Mesenchymal stem cell (in vitro differentiated cells and primary cell): ENCODE measurements around the gene PYGB.

Source experiments
- DNase-seq: peaks from one replicate; pipeline ENCODE4 v3.0.0-alpha.2; 2013
- H2AFZ ChIP-seq: one replicate; pipeline ENCODE4 v1.6.1; 2013; ENCODE audit warnings: low read depth, mild to moderate bottlenecking, control low read depth, inconsistent platforms, low read length, moderate library complexity
- H2AK5ac ChIP-seq: 2 replicates; pipeline ENCODE4 v1.6.1; 2013; ENCODE audit warnings: low read length, moderate library complexity, mild to moderate bottlenecking, inconsistent platforms; ENCODE audit not compliant: severe bottlenecking
- H2BK120ac ChIP-seq: one replicate; pipeline ENCODE4 v1.6.1; 2013; ENCODE audit warnings: low read depth, mild to moderate bottlenecking, inconsistent platforms, low read length, moderate library complexity
- H2BK12ac ChIP-seq, 2 experiments: one replicate each; pipeline ENCODE4 v1.6.1; 2013; ENCODE audit warnings: inconsistent platforms in 2 of 2, low read length in 2 of 2, mild to moderate bottlenecking in 2 of 2, moderate library complexity in 2 of 2, control low read depth in 1 of 2
- H2BK15ac ChIP-seq: one replicate; pipeline ENCODE4 v1.6.1; 2013; ENCODE audit warnings: mild to moderate bottlenecking, low read depth, inconsistent platforms; ENCODE audit not compliant: poor library complexity, severe bottlenecking
- H2BK5ac ChIP-seq: 2 replicates; pipeline ENCODE4 v1.6.1; 2013; ENCODE audit warnings: low read depth, mild to moderate bottlenecking, low read length, control low read depth, inconsistent platforms; ENCODE audit not compliant: poor library complexity, severe bottlenecking
- H3K14ac ChIP-seq, 2 experiments: one replicate each; pipeline ENCODE4 v1.6.1; 2013; ENCODE audit warnings: inconsistent platforms in 2 of 2, low read length in 2 of 2, control low read depth in 1 of 2, mild to moderate bottlenecking in 1 of 2, moderate library complexity in 1 of 2
- H3K18ac ChIP-seq, 2 experiments: one replicate each; pipeline ENCODE4 v1.6.1; 2013; ENCODE audit warnings: inconsistent platforms in 2 of 2, low read length in 2 of 2, control low read depth in 1 of 2, low read depth in 1 of 2, mild to moderate bottlenecking in 1 of 2
- H3K23ac ChIP-seq, 2 experiments: one replicate each; pipeline ENCODE4 v1.6.1; 2013; ENCODE audit warnings: inconsistent platforms in 2 of 2, low read length in 2 of 2, mild to moderate bottlenecking in 2 of 2, moderate library complexity in 2 of 2, control low read depth in 1 of 2
- H3K27ac ChIP-seq: 2 replicates; pipeline ENCODE4 v1.5.1; 2013; ENCODE audit warnings: mild to moderate bottlenecking, moderate library complexity, low read length, control low read depth, inconsistent platforms; ENCODE audit not compliant: poor library complexity, severe bottlenecking
- H3K27me3 ChIP-seq, 2 experiments: 2 replicates each; pipeline versions ENCODE4 v1.6.1 to v1.7.0; 2013; ENCODE audit warnings: low read length in 2 of 2, mild to moderate bottlenecking in 2 of 2, moderate library complexity in 2 of 2, control low read depth in 1 of 2, inconsistent platforms in 1 of 2; ENCODE audit not compliant: control insufficient read depth in 1 of 2, insufficient read depth in 1 of 2
- H3K36me3 ChIP-seq, 2 experiments: 2 replicates each; pipeline versions ENCODE4 v1.6.1 to v1.7.0; 2013; ENCODE audit warnings: low read length in 2 of 2, control low read depth in 1 of 2, inconsistent platforms in 1 of 2, low read depth in 1 of 2, mild to moderate bottlenecking in 1 of 2; ENCODE audit not compliant: insufficient read depth in 2 of 2, control insufficient read depth in 1 of 2
- H3K4ac ChIP-seq, 2 experiments: one replicate each; pipeline ENCODE4 v1.6.1; 2013; ENCODE audit warnings: inconsistent platforms in 2 of 2, low read length in 2 of 2, mild to moderate bottlenecking in 2 of 2, moderate library complexity in 2 of 2, control low read depth in 1 of 2, low read depth in 1 of 2
- H3K4me1 ChIP-seq: 2 replicates; pipeline ENCODE4 v1.6.1; 2013; ENCODE audit warnings: low read depth, low read length, control low read depth; ENCODE audit not compliant: control insufficient read depth, insufficient read depth
- H3K4me2 ChIP-seq: 2 replicates; pipeline ENCODE4 v1.6.1; 2013; ENCODE audit warnings: low read length, mild to moderate bottlenecking, inconsistent platforms; ENCODE audit not compliant: poor library complexity, severe bottlenecking
- H3K4me3 ChIP-seq, 2 experiments: 2 replicates each; pipeline versions ENCODE4 v1.5.1 to v1.7.0; 2013; ENCODE audit warnings: low read length in 2 of 2, mild to moderate bottlenecking in 2 of 2, control low read depth in 1 of 2, low read depth in 1 of 2; ENCODE audit not compliant: insufficient read depth in 1 of 2
- H3K79me1 ChIP-seq: replicated peaks from 2 replicates; pipeline ENCODE4 v1.6.1; 2013; ENCODE audit warnings: mild to moderate bottlenecking, control low read depth, low read length, inconsistent platforms; ENCODE audit not compliant: poor library complexity, severe bottlenecking
- H3K9ac ChIP-seq: 2 replicates; pipeline ENCODE4 v1.7.0; 2013; ENCODE audit warnings: mild to moderate bottlenecking, low read length, moderate library complexity
- H3K9me3 ChIP-seq: 2 replicates; pipeline ENCODE4 v1.7.0; 2013; ENCODE audit warnings: mild to moderate bottlenecking, low read length; ENCODE audit not compliant: control insufficient read depth
- H4K8ac ChIP-seq: one replicate; pipeline ENCODE4 v1.6.1; 2013; ENCODE audit warnings: inconsistent platforms, mild to moderate bottlenecking, low read length, moderate library complexity
- H4K91ac ChIP-seq: one replicate; pipeline ENCODE4 v1.6.1; 2013; ENCODE audit warnings: mild to moderate bottlenecking, low read length, inconsistent platforms
- WGBS: methylation state at CpG from one replicate; pipeline ENCODE4 v1.1.7; 2013; ENCODE audit warnings: mixed read lengths; 5-methylcytosine and 5-hydroxymethylcytosine counted together

PYGB gene

DNA sequence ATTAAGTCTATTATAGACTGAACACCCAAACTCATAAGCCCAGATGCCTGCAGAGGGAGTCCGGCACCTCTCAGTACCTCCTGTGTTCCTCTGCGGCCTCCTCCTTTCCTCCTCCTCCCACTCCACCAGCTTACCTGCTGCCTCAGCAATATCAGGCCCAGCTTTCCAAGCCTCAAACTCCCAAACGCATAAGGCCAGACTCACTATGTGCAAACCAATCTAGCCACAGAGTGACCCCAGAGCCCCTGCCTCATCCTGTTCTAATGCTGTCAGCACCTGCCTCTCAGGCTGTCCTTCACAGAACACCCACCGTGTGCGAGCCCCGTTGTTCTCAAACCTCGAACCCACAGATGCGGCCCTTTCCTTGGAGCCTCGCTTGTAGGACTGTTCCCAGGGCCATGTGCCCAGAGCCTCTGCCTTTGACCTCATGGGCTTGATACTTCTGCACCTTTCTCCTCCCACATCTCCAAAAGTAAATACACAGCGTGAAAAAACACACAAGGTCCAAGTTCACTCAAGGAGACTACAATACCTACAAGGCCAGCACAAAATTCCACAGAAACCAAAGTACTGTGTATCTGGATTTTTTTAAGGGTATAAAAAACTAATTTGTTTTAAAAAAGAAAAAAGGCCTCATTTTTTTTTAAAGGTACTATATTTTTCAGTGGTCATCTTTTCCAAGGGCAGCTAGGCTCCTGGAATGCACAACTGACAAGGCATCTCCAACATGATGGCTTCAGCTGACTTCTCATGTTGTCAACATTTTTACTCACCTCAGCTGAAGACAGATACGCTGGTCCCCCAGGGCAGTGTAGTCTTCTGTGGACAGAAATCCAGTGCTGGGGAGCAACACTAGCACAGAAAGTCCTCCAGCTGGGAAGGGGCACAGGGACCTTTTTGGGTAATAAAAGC lies 90.5 kb downstream of the PYGB start:
- Histone ChIP-seq H3K4ac (no peak overlapping the region), H3K18ac (peak overlapping the region in 1 of 2 experiments; percentile 12), H4K91ac (no peak overlapping the region), H2BK120ac (no peak overlapping the region), H3K14ac (peak overlapping the region in 1 of 2 experiments; percentile 48), H3K4me2 (no peak overlapping the region), H3K9me3 (no peaks in the 10 kb centered on the region), H3K4me1 (peaks cover 21% of the 10 kb centered on the region), H2AFZ (no peak overlapping the region), H2BK12ac (peak overlapping the region in 1 of 2 experiments; percentile 3), H3K9ac (no peak overlapping the region), H3K27me3 (no peaks in the 10 kb centered on the region), H2BK15ac (no peak overlapping the region), H3K4me3 (no peak overlapping the region), H2BK5ac (no peak overlapping the region), H3K23ac (no peak overlapping the region), H2AK5ac (no peak overlapping the region), H3K79me1 (peaks cover 29% of the 10 kb centered on the region), H3K36me3 (peaks cover 4 to 9% of the 10 kb centered on the region in 2 experiments), H3K27ac (no peak overlapping the region), H4K8ac (no peak overlapping the region)
- 93% methylated on average over 10 of the region's 11 CpGs for WGBS
- DNase-seq, result no peak

GRCh38 chr20:25339608-25340007 lies 91.7 kb downstream of the PYGB start:
- H2BK12ac ChIP-seq, result no peak overlapping the region
- no peak overlapping the region for H3K14ac ChIP-seq
- peaks cover 29% of the 10 kb centered on the region for H3K79me1 ChIP-seq
- no peak overlapping the region for H3K4me3 ChIP-seq
- H3K27ac ChIP-seq, result no peak overlapping the region
- DNase-seq, result no peak
- H3K23ac ChIP-seq, result no peak overlapping the region
- no peaks in the 10 kb centered on the region for H3K27me3 ChIP-seq
- H3K18ac ChIP-seq, result no peak overlapping the region
- H3K4ac ChIP-seq, result no peak overlapping the region
- no peaks in the 10 kb centered on the region for H3K9me3 ChIP-seq
- no peak overlapping the region for H2AK5ac ChIP-seq
- H2AFZ ChIP-seq, result no peak overlapping the region
- peaks cover 21% of the 10 kb centered on the region for H3K4me1 ChIP-seq
- H4K91ac ChIP-seq, result no peak overlapping the region
- H4K8ac ChIP-seq, result peak overlapping the region; percentile 66
- peaks cover 4 to 9% of the 10 kb centered on the region in 2 experiments for H3K36me3 ChIP-seq
- no peak overlapping the region for H2BK120ac ChIP-seq
- no peak overlapping the region for H3K9ac ChIP-seq
- no peak overlapping the region for H3K4me2 ChIP-seq
- WGBS, result 97% methylated on average over 12 of the region's 12 CpGs
- H2BK15ac ChIP-seq, result no peak overlapping the region
- no peak overlapping the region for H2BK5ac ChIP-seq

GRCh38 chr20:25340380-25340779 lies 92.5 kb downstream of the PYGB start:
- Histone ChIP-seq H3K4ac (no peak overlapping the region), H3K79me1 (peaks cover 29% of the 10 kb centered on the region), H2BK15ac (no peak overlapping the region), H2BK12ac (no peak overlapping the region), H4K91ac (no peak overlapping the region), H3K4me1 (peaks cover 21% of the 10 kb centered on the region), H2AK5ac (no peak overlapping the region), H2BK120ac (no peak overlapping the region), H3K9ac (no peak overlapping the region), H3K4me3 (no peak overlapping the region), H3K36me3 (peaks cover 4 to 9% of the 10 kb centered on the region in 2 experiments), H3K14ac (no peak overlapping the region), H3K9me3 (no peaks in the 10 kb centered on the region), H3K23ac (no peak overlapping the region), H4K8ac (no peak overlapping the region), H3K27ac (no peak overlapping the region), H3K4me2 (no peak overlapping the region), H3K27me3 (no peaks in the 10 kb centered on the region), H2AFZ (no peak overlapping the region), H3K18ac (no peak overlapping the region), H2BK5ac (no peak overlapping the region)
- no peak for DNase-seq
- WGBS, result 71% methylated on average over 1 of the region's 1 CpG
